ENCODE results near the gene GRM4.

GRCh38 chr6:33991610-33992009, 154.3 kb downstream of the GRM4 start:
- TF ChIP-seq CTCF (IDR thresholded peaks at IDR 0.05; ENCODE audit: insufficient read depth, low read length, poor library complexity, severe bottlenecking) (no peak), EZH2phosphoT487 (conservative IDR thresholded peaks at IDR 0.05; ENCODE audit: low read length) (no peak)

Data from SU-DHL-6 (cell line).